Muscle of leg (tissue), 11 donors: ENCODE measurements around the gene GNG14. TPM values are rescaled to one million over a fixed set of nuclear protein-coding genes. Genes with fewer than 3 reads are reported as not detected.

ENCODE experiments used
- DNase-seq: peaks from one replicate; pipeline ENCODE4 v3.0.0; 2013
- H3K27ac ChIP-seq: one replicate; pipeline ENCODE4 v1.5.1; 2013; ENCODE audit warnings: mild to moderate bottlenecking, low read length, control low read depth
- H3K27me3 ChIP-seq: one replicate; pipeline ENCODE4 v1.6.1; 2013; ENCODE audit warnings: low read length; ENCODE audit not compliant: control insufficient read depth, insufficient read depth
- H3K36me3 ChIP-seq: one replicate; pipeline ENCODE4 v1.6.1; 2013; ENCODE audit warnings: low read length; ENCODE audit not compliant: control insufficient read depth, insufficient read depth
- H3K4me1 ChIP-seq: one replicate; pipeline ENCODE4 v1.6.1; 2013; ENCODE audit warnings: low read length; ENCODE audit not compliant: control insufficient read depth, insufficient read depth
- H3K4me3 ChIP-seq: one replicate; pipeline ENCODE4 v1.5.1; 2013; ENCODE audit warnings: low read length, control low read depth
- H3K9me3 ChIP-seq: replicated peaks from 2 replicates; pipeline ENCODE4 v1.6.1; 2013; ENCODE audit warnings: low read depth, low read length; ENCODE audit not compliant: control insufficient read depth
- WGBS: methylation state at CpG from one replicate; pipeline ENCODE4 v1.1.5; 2013; ENCODE audit warnings: missing lambda C conversion rate; ENCODE audit not compliant: insufficient coverage; 5-methylcytosine and 5-hydroxymethylcytosine counted together
- polyA plus RNA-seq, 8 donors: library from polyadenylated mRNA; unstranded; fragments of 120-200 nt; gene quantifications; one replicate each; pipeline versions ENCODE4 v1.2.1 to v1.2.3, GENCODE V29; 2013; ENCODE audit warnings: inconsistent platforms in 1 of 8, low replicate concordance in 1 of 8; ENCODE audit not compliant: insufficient read length in 8 of 8, insufficient read depth in 1 of 8
- total RNA-seq: library from RNA; stranded (reverse); fragments of 120-200 nt; gene quantifications from one replicate; pipeline ENCODE4 v1.2.4, GENCODE V29; 2013

The GNG14 gene
- total and polyA plus RNA-seq, 9 donors, result 0.33 TPM; not detected in 8

GRCh38 chr19:12666265-12667048, 21.3 kb upstream of the GNG14 start, which contains the start of the genes MAN2B1 and WDR83:
Gene MAN2B1 (minus strand): TSS chr19:12666742. CDS start chr19:12666701, 41 bp downstream.
Gene WDR83 (plus strand): TSS chr19:12666807. CDS start chr19:12669791, 2,984 bp downstream.
- DNase-seq, result peak; percentile 87
- 2% methylated on average over 45 of the region's 46 CpGs for WGBS
- H3K4me1 ChIP-seq, result peaks cover 34% of the 10 kb centered on the region
- peak within 1 kb of the TSS; percentile 90 for H3K4me3 ChIP-seq
- no peaks in the 10 kb centered on the region for H3K9me3 ChIP-seq
- H3K27ac ChIP-seq, result peak within 1 kb of the TSS; percentile 31
- no peaks in the 10 kb centered on the region for H3K27me3 ChIP-seq
- H3K36me3 ChIP-seq, result peaks cover 40% of the 10 kb centered on the region

GRCh38 chr19:12667731-12668302, 20.0 kb upstream of the GNG14 start:
- H3K4me3 ChIP-seq, result no peak overlapping the region
- H3K9me3 ChIP-seq, result no peaks in the 10 kb centered on the region
- DNase-seq, result no peak
- WGBS, result 40% methylated on average over 1 of the region's 4 CpGs
- H3K27ac ChIP-seq, result no peak overlapping the region
- H3K36me3 ChIP-seq, result peaks cover 39% of the 10 kb centered on the region
- H3K27me3 ChIP-seq, result no peaks in the 10 kb centered on the region
- peaks cover 34% of the 10 kb centered on the region for H3K4me1 ChIP-seq

- WGBS, result 68% methylated on average over 4 of the region's 8 CpGs
- H3K27me3 ChIP-seq, result no peaks in the 10 kb centered on the region
- peaks cover 39% of the 10 kb centered on the region for H3K36me3 ChIP-seq
- DNase-seq, result no peak
- peaks cover 34% of the 10 kb centered on the region for H3K4me1 ChIP-seq
- no peaks in the 10 kb centered on the region for H3K9me3 ChIP-seq
- H3K4me3 ChIP-seq, result peak overlapping the region; percentile 90
- H3K27ac ChIP-seq, result peak overlapping the region; percentile 96
These were observed 19.5 kb upstream of the GNG14 start for GRCh38 chr19:12668346-12668745.

- no peaks in the 10 kb centered on the region for H3K27me3 ChIP-seq
- H3K9me3 ChIP-seq, result no peaks in the 10 kb centered on the region
- DNase-seq, result peak; percentile 82
- peaks cover 39% of the 10 kb centered on the region for H3K36me3 ChIP-seq
- peak overlapping the region; percentile 90 for H3K4me3 ChIP-seq
- H3K4me1 ChIP-seq, result peaks cover 34% of the 10 kb centered on the region
- 0% methylated on average over 23 of the region's 24 CpGs for WGBS
- H3K27ac ChIP-seq, result peak overlapping the region; percentile 96
These were observed 18.9 kb upstream of the GNG14 start for GRCh38 chr19:12668932-12669269.

GRCh38 chr19:12669270-12670158, 18.3 kb upstream of the GNG14 start:
- Histone ChIP-seq H3K4me1 (peaks cover 34% of the 10 kb centered on the region), H3K9me3 (no peaks in the 10 kb centered on the region), H3K27ac (peak overlapping the region; percentile 96), H3K36me3 (peaks cover 41% of the 10 kb centered on the region), H3K27me3 (no peaks in the 10 kb centered on the region), H3K4me3 (peak overlapping the region; percentile 90)
- WGBS, result under 1% methylated on average over 52 of the region's 64 CpGs
- DNase-seq, result peak; percentile 94

GRCh38 chr19:12670159-12670928, 17.5 kb upstream of the GNG14 start:
- no peaks in the 10 kb centered on the region for H3K27me3 ChIP-seq
- peaks cover 34% of the 10 kb centered on the region for H3K4me1 ChIP-seq
- H3K9me3 ChIP-seq, result no peaks in the 10 kb centered on the region
- no peak for DNase-seq
- H3K27ac ChIP-seq, result peak overlapping the region; percentile 96
- H3K4me3 ChIP-seq, result peak overlapping the region; percentile 90
- H3K36me3 ChIP-seq, result peaks cover 38% of the 10 kb centered on the region
- WGBS, result 56% methylated on average over 18 of the region's 26 CpGs

GRCh38 chr19:12672744-12673143, 15.1 kb upstream of the GNG14 start:
- Histone ChIP-seq H3K4me1 (peaks cover 19% of the 10 kb centered on the region), H3K27me3 (no peaks in the 10 kb centered on the region), H3K27ac (no peak overlapping the region), H3K36me3 (peaks cover 57% of the 10 kb centered on the region), H3K4me3 (no peak overlapping the region), H3K9me3 (no peaks in the 10 kb centered on the region)
- 83% methylated on average over 4 of the region's 10 CpGs for WGBS
- DNase-seq, result no peak

GRCh38 chr19:12675399-12675798, 12.4 kb upstream of the GNG14 start:
- no peaks in the 10 kb centered on the region for H3K9me3 ChIP-seq
- peaks cover 72% of the 10 kb centered on the region for H3K36me3 ChIP-seq
- no peak for DNase-seq
- peaks cover 6% of the 10 kb centered on the region for H3K4me1 ChIP-seq
- WGBS, result 93% methylated on average over 7 of the region's 10 CpGs
- no peak overlapping the region for H3K4me3 ChIP-seq
- no peaks in the 10 kb centered on the region for H3K27me3 ChIP-seq
- no peak overlapping the region for H3K27ac ChIP-seq

- Histone ChIP-seq H3K27ac (no peak overlapping the region), H3K4me3 (no peak overlapping the region), H3K9me3 (no peaks in the 10 kb centered on the region), H3K4me1 (peaks cover 2% of the 10 kb centered on the region), H3K27me3 (no peaks in the 10 kb centered on the region), H3K36me3 (peaks cover 72% of the 10 kb centered on the region)
- no peak for DNase-seq
- WGBS, result 89% methylated on average over 14 of the region's 15 CpGs
These were observed 11.9 kb upstream of the GNG14 start for GRCh38 chr19:12675940-12676339.
